GM21717 (cell line): ENCODE measurements around the gene ZIC5.

Experiments used
- ATAC-seq: cut with Tn5 transposase; IDR thresholded peaks from one replicate; pipeline ENCODE4 v1.9.1; 2021; ENCODE audit warnings: mild to moderate bottlenecking, moderate library complexity; ENCODE audit not compliant: unreplicated experiment

ZIC5 gene

DNA sequence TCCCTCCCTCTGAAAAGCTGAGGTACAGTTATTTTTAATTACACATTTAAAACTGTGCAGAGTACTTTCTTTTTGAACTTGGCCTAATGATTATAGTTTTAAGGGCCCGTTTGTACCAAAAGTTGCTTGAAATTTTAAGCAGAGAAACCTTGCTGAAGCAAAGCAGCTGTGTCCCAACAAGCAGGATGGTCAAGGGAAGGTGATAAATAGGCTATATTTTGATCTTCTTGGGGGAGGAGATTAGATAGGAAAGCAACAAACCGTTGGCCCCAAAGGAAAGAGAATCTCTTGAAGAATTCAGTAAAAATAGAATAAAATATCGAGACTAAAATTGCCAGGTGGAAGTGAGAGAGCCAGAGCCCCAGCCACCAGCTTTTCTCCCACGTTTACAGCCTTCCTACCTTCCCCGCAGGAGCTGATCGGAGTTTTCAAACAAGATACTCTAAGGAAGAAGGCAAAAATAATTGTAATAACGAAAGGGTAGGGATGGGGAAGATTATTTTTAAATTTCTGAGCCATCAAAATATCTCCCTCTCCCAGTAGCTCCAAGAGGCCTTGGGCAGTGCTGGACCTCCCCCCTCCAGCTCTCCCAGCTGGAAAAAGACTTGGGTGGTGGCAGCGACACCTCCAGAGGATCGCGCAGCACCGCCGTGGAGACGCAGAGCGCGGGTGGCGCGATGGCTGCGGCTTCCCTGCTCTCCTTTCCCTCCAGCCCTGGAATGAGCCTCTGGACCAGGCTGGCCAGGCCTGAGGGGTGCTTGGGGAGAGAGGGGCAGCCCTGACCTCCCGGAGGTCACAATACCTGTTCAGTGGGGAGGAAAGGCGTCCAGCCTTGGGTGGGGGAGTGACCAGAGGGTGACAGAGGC is 15.8 kb upstream of the ZIC5 start:
- no peak for ATAC-seq

DNA sequence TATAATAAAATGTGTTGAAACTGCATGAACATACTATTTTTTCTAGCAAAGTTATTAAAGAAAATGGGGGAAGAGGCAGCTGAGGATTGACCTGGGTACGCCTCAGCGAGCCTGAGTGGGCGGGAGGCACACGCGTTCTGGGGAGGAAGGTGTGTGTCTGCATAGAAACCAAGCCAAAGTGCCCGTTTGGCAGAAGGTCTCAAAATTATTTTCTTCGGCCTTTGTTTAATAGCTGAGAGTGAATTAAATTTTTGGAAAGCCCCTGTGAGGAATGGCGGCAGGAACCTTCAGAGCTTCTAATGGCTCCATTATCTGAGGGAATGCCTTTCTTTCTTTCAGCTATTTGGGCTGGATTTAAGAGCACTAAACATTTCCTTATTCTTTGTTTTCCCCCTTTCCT is 15.2 kb upstream of the ZIC5 start:
- ATAC-seq, result no peak

DNA sequence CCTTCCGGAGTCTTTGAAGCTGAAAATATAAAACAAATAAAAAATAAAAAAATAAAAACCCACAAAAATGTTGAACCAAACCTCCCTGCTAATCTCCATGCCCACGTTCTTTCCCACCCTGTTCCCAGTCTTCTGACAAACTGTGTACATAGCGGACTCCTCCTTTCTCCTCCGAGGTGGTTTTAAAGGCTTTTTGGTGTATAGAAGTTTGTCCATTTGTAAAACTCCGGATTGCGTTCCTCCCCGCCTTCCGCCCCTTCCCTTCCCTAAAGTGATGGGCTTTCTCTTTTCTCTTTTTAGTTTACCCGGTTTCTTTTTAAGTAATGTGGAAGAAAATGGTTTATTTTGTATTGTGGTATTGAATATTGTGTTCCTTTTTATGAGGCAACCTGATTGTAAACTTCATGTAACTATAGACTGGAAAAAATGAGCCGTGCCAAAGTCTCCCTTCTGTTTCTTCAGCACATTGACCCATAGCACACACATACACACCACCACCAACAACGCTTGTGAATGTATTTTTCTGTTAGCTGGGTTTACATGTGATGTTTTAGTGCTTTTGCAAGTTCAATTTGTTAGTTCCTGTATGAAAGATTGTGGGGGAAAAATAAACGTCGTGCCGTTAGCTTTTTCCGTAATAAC is 14.4 kb upstream of the ZIC5 start:
- ATAC-seq, result no peak

DNA sequence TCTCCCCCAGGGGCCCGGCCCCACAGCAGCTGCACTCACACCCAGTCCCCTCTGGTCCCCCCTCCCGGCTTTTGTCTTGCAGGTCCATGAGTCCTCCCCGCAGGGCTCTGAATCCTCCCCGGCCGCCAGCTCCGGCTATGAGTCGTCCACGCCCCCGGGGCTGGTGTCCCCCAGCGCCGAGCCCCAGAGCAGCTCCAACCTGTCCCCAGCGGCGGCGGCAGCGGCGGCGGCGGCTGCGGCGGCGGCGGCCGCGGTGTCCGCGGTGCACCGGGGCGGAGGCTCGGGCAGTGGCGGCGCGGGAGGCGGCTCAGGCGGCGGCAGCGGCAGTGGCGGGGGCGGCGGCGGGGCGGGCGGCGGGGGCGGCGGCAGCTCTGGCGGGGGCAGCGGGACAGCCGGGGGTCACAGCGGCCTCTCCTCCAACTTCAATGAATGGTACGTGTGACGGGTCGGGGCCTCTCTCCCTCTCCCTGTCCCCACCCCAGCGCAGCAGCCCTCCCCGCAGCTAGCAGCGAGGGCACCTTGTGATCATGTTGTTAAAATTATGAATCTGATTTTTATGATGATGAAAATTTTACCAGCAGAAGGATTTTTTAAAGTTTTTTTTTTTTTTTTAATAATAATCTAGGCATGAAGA is 13.8 kb upstream of the ZIC5 start:
- ATAC-seq, result no peak

DNA sequence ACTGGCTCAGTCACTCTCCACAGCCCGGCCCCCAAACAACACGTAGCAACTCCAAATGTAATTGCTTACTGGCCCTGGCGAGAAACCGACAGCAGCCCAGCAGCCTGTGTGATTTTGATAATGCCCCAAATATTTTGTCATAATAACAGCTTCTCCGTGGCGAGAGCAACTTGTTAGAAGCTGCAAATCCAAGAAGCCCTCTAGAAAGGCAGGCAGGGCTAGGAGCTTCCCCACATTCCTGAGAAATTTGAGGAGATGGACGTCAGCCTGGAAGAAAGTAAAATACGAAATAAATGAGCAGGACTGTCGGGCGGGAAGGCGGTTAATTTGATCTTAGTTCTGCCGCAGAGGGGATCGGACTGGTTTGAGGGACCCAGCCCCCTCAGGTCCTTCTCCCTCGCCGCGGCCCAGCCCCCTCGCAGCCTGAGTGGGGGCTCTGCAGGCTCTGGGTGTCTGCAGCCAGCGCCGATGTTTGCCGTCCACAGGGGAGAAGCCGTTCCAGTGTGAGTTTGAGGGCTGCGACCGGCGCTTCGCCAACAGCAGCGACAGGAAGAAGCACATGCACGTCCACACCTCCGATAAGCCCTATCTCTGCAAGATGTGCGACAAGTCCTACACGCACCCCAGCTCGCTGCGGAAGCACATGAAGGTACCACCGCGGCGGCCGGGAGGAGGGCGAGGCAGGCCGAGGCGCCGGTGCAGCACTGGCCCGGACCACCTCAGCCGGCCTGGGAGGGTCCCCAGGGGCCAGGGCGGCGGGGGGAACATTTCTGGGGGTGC is 13.1 kb upstream of the ZIC5 start:
- no peak for ATAC-seq

DNA sequence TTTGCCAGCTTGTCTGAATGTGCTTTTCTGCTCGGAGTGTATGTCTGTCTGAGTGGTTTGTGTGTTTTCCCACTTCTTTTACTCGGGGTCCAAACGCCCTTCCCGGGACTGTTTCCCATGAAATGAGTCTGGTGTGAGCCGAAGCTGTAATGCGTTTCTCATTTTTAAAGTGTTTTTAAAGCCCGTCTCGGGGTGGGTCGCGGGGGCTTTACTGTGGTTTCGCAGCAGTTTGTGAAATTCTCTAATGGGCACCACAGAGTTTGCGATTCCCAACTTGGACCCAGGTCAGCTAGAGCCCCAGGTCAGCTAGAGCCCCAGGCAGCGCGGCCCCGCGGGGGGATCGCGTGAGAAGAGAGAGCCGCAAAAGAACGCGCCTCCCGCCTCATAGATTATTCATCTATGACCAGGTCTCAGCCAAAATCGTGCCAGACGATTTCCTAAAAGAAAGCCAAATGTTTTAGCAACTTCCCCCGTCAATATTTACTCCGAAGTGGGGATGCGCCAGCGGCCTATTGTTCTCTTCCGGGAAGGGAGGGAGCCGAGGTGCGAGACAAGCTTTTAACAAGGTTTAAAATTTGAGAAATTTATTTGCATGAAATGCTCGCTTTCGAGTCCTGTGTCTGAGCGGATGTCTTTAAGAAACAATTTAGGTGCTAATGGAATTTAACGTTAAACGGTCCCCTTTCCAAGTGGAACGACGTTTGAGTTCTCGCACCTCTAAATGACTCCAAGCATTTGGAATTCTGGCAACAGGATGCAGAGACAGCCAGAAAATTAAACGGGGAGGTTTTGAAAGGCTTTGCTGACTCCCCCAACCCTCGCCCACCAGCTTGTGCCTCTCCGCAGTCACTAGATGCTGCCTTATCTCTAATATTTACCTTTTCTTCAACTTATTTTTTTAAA is 12.2 kb upstream of the ZIC5 start:
- ATAC-seq, result no peak

DNA sequence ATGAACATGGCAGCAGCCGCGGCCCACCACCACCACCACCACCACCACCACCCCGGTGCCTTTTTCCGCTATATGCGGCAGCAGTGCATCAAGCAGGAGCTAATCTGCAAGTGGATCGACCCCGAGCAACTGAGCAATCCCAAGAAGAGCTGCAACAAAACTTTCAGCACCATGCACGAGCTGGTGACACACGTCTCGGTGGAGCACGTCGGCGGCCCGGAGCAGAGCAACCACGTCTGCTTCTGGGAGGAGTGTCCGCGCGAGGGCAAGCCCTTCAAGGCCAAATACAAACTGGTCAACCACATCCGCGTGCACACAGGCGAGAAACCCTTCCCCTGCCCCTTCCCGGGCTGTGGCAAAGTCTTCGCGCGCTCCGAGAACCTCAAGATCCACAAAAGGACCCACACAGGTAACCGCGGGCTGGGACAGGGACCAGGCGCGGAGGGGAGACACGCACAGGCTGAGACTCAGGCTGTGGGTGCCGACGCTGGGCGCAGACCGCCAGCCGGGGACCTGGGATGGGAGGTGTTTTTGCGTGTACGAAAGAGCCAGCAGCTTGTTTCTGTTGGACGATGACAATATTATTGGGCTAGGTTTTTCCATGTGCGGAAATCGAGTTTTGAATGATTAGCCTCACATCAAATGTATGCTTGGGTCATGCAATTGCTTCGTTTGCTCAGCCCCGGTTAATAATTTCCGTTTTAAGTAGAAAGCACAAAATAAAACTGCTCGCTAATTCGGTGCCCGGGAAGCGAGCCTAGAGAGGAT is 11.3 kb upstream of the ZIC5 start:
- ATAC-seq, result no peak

DNA sequence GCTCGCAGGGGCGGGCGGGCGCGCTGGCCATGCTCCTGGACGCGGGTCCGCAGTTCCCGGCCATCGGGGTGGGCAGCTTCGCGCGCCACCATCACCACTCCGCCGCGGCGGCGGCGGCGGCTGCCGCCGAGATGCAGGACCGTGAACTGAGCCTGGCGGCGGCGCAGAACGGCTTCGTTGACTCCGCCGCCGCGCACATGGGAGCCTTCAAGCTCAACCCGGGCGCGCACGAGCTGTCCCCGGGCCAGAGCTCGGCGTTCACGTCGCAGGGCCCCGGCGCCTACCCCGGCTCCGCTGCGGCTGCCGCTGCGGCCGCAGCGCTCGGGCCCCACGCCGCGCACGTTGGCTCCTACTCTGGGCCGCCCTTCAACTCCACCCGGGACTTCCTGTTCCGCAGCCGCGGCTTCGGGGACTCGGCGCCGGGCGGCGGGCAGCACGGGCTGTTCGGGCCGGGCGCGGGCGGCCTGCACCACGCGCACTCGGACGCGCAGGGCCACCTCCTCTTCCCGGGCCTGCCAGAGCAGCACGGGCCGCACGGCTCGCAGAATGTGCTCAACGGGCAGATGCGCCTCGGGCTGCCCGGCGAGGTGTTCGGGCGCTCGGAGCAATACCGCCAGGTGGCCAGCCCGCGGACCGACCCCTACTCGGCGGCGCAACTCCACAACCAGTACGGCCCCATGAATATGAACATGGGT is 10.6 kb upstream of the ZIC5 start:
- ATAC-seq, result no peak

DNA sequence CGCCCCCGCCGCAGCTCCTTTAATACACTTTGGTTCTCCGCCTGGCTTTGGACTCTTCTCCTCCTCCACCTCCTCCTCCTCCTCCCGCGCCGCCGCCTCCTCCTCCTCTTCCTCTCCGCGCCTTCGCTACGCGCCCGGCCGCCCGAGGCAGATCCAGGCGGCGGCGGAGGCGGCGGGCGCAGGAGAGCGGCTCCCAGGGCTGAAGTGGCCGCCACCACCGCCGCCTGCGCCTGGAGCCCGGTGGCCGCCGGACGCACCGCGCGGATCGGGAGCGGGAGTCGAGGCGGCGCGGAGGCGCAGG is 10.1 kb upstream of the ZIC5 start, which contains the start of gene ZIC2:
Gene ZIC2 (plus strand): TSS at position 50 of the 301 bp plus-strand sequence. CDS start 281 bp downstream, outside the sequence.
- ATAC-seq, result no peak

DNA sequence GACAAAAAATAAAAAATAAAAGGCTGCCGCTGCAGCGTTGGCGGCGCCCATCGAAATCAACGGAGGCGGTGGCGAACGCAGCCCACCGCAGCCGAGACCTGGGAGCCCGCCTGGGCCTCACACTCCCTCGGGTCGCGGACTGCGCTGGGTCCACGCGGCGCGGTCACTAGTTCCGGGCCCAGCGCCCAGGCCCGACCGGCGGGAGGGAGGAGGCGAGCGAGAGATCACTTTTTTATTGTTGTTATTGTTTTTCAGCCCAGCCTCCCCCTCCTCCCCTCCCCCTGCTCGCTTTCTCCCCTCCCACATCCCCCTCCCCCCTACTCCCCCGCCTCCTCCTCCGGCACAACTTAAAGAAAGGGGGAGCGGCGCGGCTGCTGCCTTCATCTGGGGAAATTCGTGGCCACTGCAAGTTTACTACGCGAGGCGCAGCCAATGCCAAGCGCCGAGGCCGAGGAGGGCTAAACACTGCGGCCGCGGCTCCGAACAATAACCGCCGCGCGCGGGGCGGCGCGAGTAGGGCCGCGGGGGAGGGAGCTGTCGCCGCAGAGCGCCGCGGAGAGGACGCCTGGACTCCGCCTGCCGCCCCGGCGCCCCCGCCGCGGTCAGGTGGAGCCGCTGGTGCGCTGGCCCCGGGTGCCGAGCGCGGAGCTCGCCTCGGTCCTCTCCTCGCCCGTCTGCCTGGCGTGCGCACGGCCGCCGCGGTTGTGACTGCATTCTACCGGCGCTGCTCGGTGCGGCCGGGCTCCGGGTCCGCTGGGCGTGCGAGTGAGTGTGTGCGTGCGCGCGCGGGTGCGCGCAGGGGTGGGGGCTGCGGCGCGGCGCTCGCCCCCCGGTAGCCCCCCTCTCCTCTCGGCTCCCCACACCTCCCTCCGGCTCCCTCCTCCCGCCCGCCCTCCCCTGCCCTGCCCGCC is 9.5 kb upstream of the ZIC5 start:
- no peak for ATAC-seq

DNA sequence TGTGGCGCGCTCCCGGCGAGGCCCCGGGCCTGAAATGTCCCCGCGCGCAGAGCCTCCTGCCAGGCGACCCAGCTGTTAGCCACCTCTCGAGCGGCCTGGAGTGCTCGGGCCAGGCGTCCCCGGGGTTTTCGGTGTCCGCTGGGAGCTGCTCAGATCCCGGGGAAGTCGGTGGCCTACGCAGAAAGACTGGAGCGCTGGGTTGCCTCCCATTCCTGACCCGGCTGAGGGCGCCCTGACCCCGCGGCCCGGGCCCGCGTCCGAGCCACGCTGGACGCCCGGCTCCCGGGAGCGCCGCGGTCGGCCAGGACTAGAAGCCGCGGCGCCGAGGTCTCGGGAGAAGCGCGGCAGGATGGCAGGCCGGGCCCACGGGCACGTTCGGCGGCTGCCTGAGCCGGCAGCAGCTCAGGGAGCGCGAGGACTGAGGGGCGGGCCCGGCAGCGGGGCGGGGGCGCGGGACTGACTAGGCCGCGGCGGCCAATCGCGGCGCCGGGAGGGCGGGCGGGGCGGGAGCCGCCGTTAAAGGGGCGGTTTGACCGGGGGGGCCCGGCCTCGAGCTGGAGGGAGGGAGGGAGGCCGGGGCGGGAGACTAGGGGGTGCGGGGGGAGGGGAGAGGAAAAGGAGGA is 8.7 kb upstream of the ZIC5 start:
- ATAC-seq, result no peak

DNA sequence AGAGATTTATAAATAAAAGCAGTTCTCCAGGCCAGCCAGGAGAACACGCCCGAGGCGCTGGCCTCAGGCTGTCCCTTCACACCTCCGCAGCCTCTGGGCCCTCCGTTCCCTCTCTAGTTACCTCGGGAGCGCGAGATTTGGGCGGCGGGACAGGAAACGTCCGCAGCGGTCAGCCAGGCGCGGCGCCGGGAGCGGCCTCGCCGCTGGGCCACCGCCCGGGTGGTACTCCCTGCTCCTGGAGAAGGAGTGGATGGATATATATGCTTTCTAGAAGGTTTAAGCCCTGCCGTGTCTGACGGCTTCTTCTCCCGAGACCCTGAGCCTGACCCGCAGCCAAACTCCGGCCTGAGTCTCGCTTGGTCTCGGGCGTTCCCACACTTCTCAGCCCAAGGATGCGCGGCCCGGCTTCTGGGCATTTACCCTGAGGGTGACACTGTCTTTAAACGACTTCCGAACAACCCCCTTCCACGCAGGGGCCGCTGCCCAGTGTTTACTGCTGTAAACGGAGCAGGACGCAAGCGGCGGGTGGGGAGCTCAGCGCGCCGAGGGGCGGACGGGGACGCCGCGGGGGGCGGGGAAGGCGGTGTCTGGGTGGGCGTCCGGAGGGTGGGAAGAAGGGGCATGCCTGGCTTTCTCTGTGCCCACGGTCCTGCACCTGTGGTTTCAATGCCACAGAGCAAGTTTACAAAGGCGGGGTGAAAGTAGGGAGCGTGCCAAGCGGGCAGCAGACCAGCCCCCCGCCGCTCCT is 8.1 kb upstream of the ZIC5 start:
- ATAC-seq, result no peak

DNA sequence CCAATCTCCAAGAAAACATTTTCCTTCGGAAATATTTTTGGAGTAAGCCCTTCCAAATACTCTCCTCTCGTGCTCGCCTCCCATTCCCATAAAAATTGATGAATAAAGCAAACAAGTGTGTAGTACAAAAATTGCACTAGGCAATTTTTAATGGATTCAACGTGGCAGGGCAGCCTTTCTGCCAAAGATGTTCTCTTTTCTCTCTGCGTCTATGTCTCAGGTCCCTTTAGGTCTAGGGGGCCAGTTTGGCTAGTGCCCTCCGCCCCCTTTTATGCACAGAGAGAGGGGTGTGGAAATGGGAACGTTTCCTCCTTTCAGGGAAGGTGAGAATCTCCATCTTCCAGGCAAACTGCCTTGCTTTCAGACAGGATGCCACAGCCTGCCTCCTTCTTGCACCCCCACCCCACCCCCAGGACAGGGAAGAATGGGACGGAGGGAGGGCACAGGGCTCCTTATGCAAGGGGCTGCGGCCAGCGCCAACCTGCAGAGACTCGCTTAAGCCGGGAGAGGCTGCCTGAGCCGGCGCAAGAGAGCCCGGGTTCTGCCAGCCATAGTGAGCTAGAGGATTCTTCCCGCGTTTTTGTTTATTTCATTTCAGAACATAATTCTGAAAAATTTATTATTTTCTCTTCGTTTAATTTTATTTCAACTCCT is 7.4 kb upstream of the ZIC5 start:
- ATAC-seq, result no peak

DNA sequence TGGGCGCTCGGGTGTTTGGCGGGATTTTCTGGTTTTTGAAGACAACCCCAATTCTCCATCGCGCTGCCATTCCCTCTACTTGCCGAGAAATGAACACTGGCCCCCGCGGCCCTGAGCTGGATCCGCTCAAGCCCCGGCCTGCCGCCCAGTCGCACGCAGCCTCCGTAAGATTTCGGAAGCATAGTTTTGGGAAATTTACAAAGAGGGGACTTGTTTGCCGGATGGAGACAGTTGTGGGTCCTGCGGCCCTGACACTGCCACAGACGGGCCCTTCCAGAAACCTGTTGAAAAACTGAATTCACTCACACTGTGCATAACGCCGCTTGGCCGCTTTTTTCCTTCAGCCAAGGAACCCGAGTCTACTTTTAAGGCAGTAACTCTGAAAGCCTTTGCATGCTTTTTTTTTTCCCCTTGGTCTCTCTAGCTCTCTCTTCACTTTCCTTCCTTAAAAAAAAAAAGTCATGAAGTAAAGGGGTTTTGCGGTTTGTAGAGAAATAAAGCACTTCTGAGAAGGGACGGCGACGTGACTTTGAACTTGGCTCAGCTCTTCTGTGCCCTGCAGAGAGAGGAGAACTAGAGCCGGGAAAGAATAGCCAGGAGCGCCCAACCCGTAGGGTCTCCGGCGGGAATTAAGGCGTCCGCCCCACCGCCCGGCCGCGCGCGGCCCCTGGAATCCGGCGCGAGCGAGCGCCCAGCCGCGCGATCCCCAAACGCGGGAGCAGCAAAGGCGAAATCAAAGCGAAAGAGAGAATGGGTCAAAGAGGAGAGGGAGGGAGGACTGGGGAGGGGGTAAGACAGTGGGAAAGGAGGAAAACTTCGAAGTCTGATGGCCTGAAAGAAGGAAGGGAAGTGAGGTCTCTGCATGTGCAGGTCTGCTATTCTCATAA is 6.6 kb upstream of the ZIC5 start:
- no peak for ATAC-seq

DNA sequence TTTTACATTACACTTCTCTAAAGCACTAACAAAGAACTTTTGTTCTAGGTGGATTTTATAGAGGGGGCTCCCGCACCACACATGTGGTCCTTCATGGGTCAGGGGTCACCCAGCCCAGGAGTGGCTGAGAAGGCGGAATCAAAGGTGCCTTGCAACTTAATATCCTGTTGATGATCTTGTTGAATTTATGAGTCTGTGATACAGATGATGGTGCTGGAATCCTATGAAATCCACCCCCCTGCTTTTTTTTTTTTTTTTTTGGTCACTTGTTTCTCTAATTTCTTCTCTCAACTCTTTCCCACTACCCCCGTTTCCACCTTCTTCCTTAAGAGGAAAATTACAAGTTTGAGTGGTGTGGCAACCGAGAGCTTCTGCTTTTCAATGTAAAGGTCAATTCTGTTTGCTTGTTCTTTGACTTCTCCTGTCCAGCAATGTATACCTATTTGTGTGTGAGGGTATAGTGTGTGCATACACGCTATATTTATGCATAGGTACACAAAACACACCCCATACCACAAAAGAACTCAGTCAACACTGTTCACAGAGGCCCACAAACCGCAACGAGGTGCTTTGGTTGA is 5.9 kb upstream of the ZIC5 start:
- no peak for ATAC-seq
